Measurements from ENCODE around the gene PPP4R3B. TPM values are rescaled to one million over a fixed set of nuclear protein-coding genes. Genes with fewer than 3 reads are reported as not detected.

PPP4R3B gene
- total RNA-seq, 1 experiment from 2014 or later: 97.2 TPM

GRCh38 chr2:55511508-55512124 lies 105.8 kb downstream of the PPP4R3B start:
- TF ChIP-seq CTCF (IDR thresholded peaks at IDR 0.05; ENCODE audit: unreplicated experiment): peak; percentile 34
- Mint-ChIP-seq H3K27ac (ENCODE audit: low read depth, unreplicated experiment) (no peak overlapping the region), H3K9me3 (ENCODE audit: unreplicated experiment) (no peaks in the 10 kb centered on the region), H3K4me3 (ENCODE audit: unreplicated experiment) (no peak overlapping the region), H3K27me3 (ENCODE audit: insufficient read depth, unreplicated experiment) (no peaks in the 10 kb centered on the region), H3K4me1 (ENCODE audit: insufficient read depth, unreplicated experiment) (peaks cover 6% of the 10 kb centered on the region), H3K36me3 (ENCODE audit: insufficient read depth, unreplicated experiment) (no peaks in the 10 kb centered on the region)
- CTCF ChIA-PET: interaction anchor here (0.6 to 1.0 kb wide), 5 partner anchors 11 to 1675 kb away, joined by 3 to 6 read pairs (median 3); partner anchors contain the start of gene CCDC88A
- peak; percentile 61 for DNase-seq (ENCODE audit: unreplicated experiment)
- no TSS peak for BruUV-seq (replicated peaks)
- intact Hi-C loops (cut with micrococcal nuclease): loop anchor here (1.0 kb wide), 3 partner anchors 79 to 243 kb away; no protein-coding TSS in a partner anchor
- POLR2A ChIA-PET: no interaction called here

GRCh38 chr2:55502590-55503141 lies 114.8 kb downstream of the PPP4R3B start:
- no TSS peak for BruUV-seq (replicated peaks)
- Mint-ChIP-seq H3K4me3 (ENCODE audit: unreplicated experiment) (no peak overlapping the region), H3K27ac (ENCODE audit: low read depth, unreplicated experiment) (no peak overlapping the region), H3K36me3 (ENCODE audit: insufficient read depth, unreplicated experiment) (no peaks in the 10 kb centered on the region), H3K27me3 (ENCODE audit: insufficient read depth, unreplicated experiment) (no peaks in the 10 kb centered on the region), H3K9me3 (ENCODE audit: unreplicated experiment) (no peaks in the 10 kb centered on the region), H3K4me1 (ENCODE audit: insufficient read depth, unreplicated experiment) (no peaks in the 10 kb centered on the region)
- CTCF ChIA-PET: interaction anchor here (1.4 kb wide), 1 partner anchor 17 kb away, joined by 6 read pairs; the partner anchor contains the start of gene CFAP36
- POLR2A ChIA-PET: interaction anchor here (1.4 kb wide), 1 partner anchor 17 kb away, joined by 5 read pairs; the partner anchor contains the start of gene CFAP36
- DNase-seq (ENCODE audit: unreplicated experiment): no peak
- intact Hi-C loops (cut with micrococcal nuclease): no loop called here
- TF ChIP-seq CTCF (IDR thresholded peaks at IDR 0.05; ENCODE audit: unreplicated experiment): no peak

GRCh38 chr2:55500025-55500424 lies 117.4 kb downstream of the PPP4R3B start:
- H3K27me3 Mint-ChIP-seq (ENCODE audit: insufficient read depth, unreplicated experiment): no peaks in the 10 kb centered on the region
- no peaks in the 10 kb centered on the region for H3K9me3 Mint-ChIP-seq (ENCODE audit: unreplicated experiment)
- no peaks in the 10 kb centered on the region for H3K36me3 Mint-ChIP-seq (ENCODE audit: insufficient read depth, unreplicated experiment)
- no peak overlapping the region for H3K27ac Mint-ChIP-seq (ENCODE audit: low read depth, unreplicated experiment)
- no peak overlapping the region for H3K4me3 Mint-ChIP-seq (ENCODE audit: unreplicated experiment)
- ChIA-PET CTCF (no interaction called here), POLR2A (interaction anchor here (0.7 kb wide), 1 partner anchor 20 kb away, joined by 4 read pairs; the partner anchor contains the start of gene CFAP36)
- intact Hi-C loops (cut with micrococcal nuclease): no loop called here
- TF ChIP-seq CTCF (IDR thresholded peaks at IDR 0.05; ENCODE audit: unreplicated experiment): no peak
- DNase-seq (ENCODE audit: unreplicated experiment): peak; percentile 63
- no TSS peak for BruUV-seq (replicated peaks)
- H3K4me1 Mint-ChIP-seq (ENCODE audit: insufficient read depth, unreplicated experiment): no peaks in the 10 kb centered on the region

- ChIA-PET POLR2A (interaction anchor here (0.6 to 1.6 kb wide), 4 partner anchors 10 to 81 kb away, joined by 3 to 5 read pairs (median 4); partner anchors contain the start of gene CFAP36), CTCF (interaction anchor here (0.6 to 0.7 kb wide), 2 partner anchors 11 to 108 kb away, joined by 3 read pairs; no protein-coding TSS in a partner anchor)
- DNase-seq (ENCODE audit: unreplicated experiment): no peak
- TF ChIP-seq CTCF (IDR thresholded peaks at IDR 0.05; ENCODE audit: unreplicated experiment): no peak
- H3K36me3 Mint-ChIP-seq (ENCODE audit: insufficient read depth, unreplicated experiment): no peaks in the 10 kb centered on the region
- H3K27ac Mint-ChIP-seq (ENCODE audit: low read depth, unreplicated experiment): no peak overlapping the region
- no peaks in the 10 kb centered on the region for H3K9me3 Mint-ChIP-seq (ENCODE audit: unreplicated experiment)
- no peaks in the 10 kb centered on the region for H3K27me3 Mint-ChIP-seq (ENCODE audit: insufficient read depth, unreplicated experiment)
- no peaks in the 10 kb centered on the region for H3K4me1 Mint-ChIP-seq (ENCODE audit: insufficient read depth, unreplicated experiment)
- no peak overlapping the region for H3K4me3 Mint-ChIP-seq (ENCODE audit: unreplicated experiment)
- intact Hi-C loops (cut with micrococcal nuclease): no loop called here
- BruUV-seq (replicated peaks): no TSS peak
Measured at GRCh38 chr2:55498582-55498981, 118.8 kb downstream of the PPP4R3B start.

Other genes starting within 250 kb of the PPP4R3B start
- 52.1 and 60.8 TPM in 2 replicates for gene CCDC88A, start 197.8 kb downstream of the PPP4R3B start, total RNA-seq (2022)
- gene CFAP36, start 97.9 kb downstream of the PPP4R3B start, total RNA-seq (2022): 38.5 and 56.9 TPM in 2 replicates
- 45.4 and 56.8 TPM in 2 replicates for gene PNPT1, start 76.2 kb upstream of the PPP4R3B start, total RNA-seq (2022)

Measured in MCF 10A (cell line).